Loucy (cell line): ENCODE data around the gene SCIMP.

Experiments
- H2AFZ ChIP-seq: fragments of 200-600 bp; sonication (generic); 2 replicates; pipeline ENCODE4 v1.6.0; 2016; ENCODE audit warnings: antibody characterized with exemption, mild to moderate bottlenecking, low read length, moderate library complexity
- H3F3A ChIP-seq: fragments of 200-600 bp; 2 replicates; pipeline ENCODE4 v1.6.0; 2016; ENCODE audit warnings: antibody characterized with exemption, low read depth, mild to moderate bottlenecking
- H3K27me3 ChIP-seq: fragments of 200-600 bp; sonication (generic); 2 replicates; pipeline ENCODE4 v1.6.1; 2014; ENCODE audit warnings: low read length, mild to moderate bottlenecking; ENCODE audit not compliant: insufficient read depth, poor library complexity, severe bottlenecking
- H3K36me3 ChIP-seq: fragments of 200-600 bp; sonication (generic); 2 replicates; pipeline ENCODE4 v1.6.1; 2016; ENCODE audit warnings: low read length; ENCODE audit not compliant: insufficient read depth
- H3K4me1 ChIP-seq: fragments of 200-600 bp; sonication (generic); 2 replicates; pipeline ENCODE4 v1.5.1; 2014; ENCODE audit warnings: low read length, mild to moderate bottlenecking; ENCODE audit not compliant: insufficient read depth, poor library complexity, severe bottlenecking
- H3K4me2 ChIP-seq: fragments of 200-600 bp; sonication (generic); 2 replicates; pipeline ENCODE4 v1.6.0; 2014; ENCODE audit warnings: antibody characterized with exemption, low read length, low read depth, mild to moderate bottlenecking; ENCODE audit not compliant: poor library complexity, severe bottlenecking
- H3K4me3 ChIP-seq: fragments of 200-600 bp; sonication (generic); 2 replicates; pipeline ENCODE4 v1.5.1; 2014; ENCODE audit warnings: low read length, mild to moderate bottlenecking, mixed read lengths; ENCODE audit not compliant: poor library complexity, severe bottlenecking
- H3K79me2 ChIP-seq: fragments of 200-600 bp; sonication (generic); 2 replicates; pipeline ENCODE4 v1.6.1; 2014; ENCODE audit warnings: low read length; ENCODE audit not compliant: insufficient read depth
- H3K9ac ChIP-seq: fragments of 200-600 bp; sonication (generic); 2 replicates; pipeline ENCODE4 v1.6.0; 2014; ENCODE audit warnings: mild to moderate bottlenecking, low read depth, low read length, moderate library complexity; ENCODE audit not compliant: poor library complexity, severe bottlenecking
- H3K9me2 ChIP-seq: fragments of 200-600 bp; sonication (generic); replicated peaks from 2 replicates; pipeline ENCODE4 v1.6.1; 2016; ENCODE audit warnings: low read depth, low read length, mixed read lengths
- H3K9me3 ChIP-seq: fragments of 200-600 bp; sonication (generic); 2 replicates; pipeline ENCODE4 v1.6.1; 2014; ENCODE audit warnings: mild to moderate bottlenecking, antibody characterized with exemption, low read length, low read depth; ENCODE audit not compliant: insufficient read depth
- H4K20me1 ChIP-seq: fragments of 200-600 bp; sonication (generic); 2 replicates; pipeline ENCODE4 v1.6.0; 2014; ENCODE audit warnings: antibody characterized with exemption, low read length, mild to moderate bottlenecking; ENCODE audit not compliant: insufficient read depth, poor library complexity, severe bottlenecking
- CTCF ChIP-seq: fragments of 200-600 bp; sonication (generic); conservative IDR thresholded peaks from 2 replicates; pipeline ENCODE4 v1.5.1; 2014; ENCODE audit warnings: mild to moderate bottlenecking, antibody characterized with exemption, low read length
- EZH2phosphoT487 ChIP-seq: fragments of 200-600 bp; IDR thresholded peaks from 2 replicates; pipeline ENCODE4 v1.6.1; 2018; ENCODE audit warnings: antibody characterized with exemption, mild to moderate bottlenecking, moderate library complexity, borderline replicate concordance

SCIMP gene

GRCh38 chr17:5254414-5254813 lies 19.8 kb upstream of the SCIMP start:
- H3F3A ChIP-seq = no peaks in the 10 kb centered on the region
- peaks cover 26% of the 10 kb centered on the region for H3K4me1 ChIP-seq
- H3K9me2 ChIP-seq = no peaks in the 10 kb centered on the region
- no peaks in the 10 kb centered on the region for H3K36me3 ChIP-seq
- peak overlapping the region; percentile 68 for H3K9ac ChIP-seq
- TF ChIP-seq EZH2phosphoT487 (no peak), CTCF (no peak)
- peak overlapping the region; percentile 88 for H2AFZ ChIP-seq
- peak overlapping the region; percentile 56 for H3K4me3 ChIP-seq
- H3K79me2 ChIP-seq = no peaks in the 10 kb centered on the region
- no peaks in the 10 kb centered on the region for H4K20me1 ChIP-seq
- no peaks in the 10 kb centered on the region for H3K27me3 ChIP-seq
- H3K9me3 ChIP-seq = no peaks in the 10 kb centered on the region
- H3K4me2 ChIP-seq = peak overlapping the region; percentile 75

- Histone ChIP-seq H3K4me3 (no peak overlapping the region), H3K9ac (no peak overlapping the region), H3F3A (no peaks in the 10 kb centered on the region), H3K4me1 (peaks cover 7% of the 10 kb centered on the region), H4K20me1 (no peaks in the 10 kb centered on the region), H3K36me3 (no peaks in the 10 kb centered on the region), H3K79me2 (no peaks in the 10 kb centered on the region), H3K4me2 (no peak overlapping the region), H3K9me3 (no peaks in the 10 kb centered on the region), H3K9me2 (no peaks in the 10 kb centered on the region), H2AFZ (peak overlapping the region; percentile 69), H3K27me3 (no peaks in the 10 kb centered on the region)
- peak; percentile 70 for TF ChIP-seq CTCF
- TF ChIP-seq EZH2phosphoT487 = no peak
Observed at GRCh38 chr17:5249615-5250014, 15.0 kb upstream of the SCIMP start.

- Histone ChIP-seq H3K36me3 (no peaks in the 10 kb centered on the region), H3K4me2 (no peak overlapping the region), H3F3A (no peaks in the 10 kb centered on the region), H3K9ac (no peak overlapping the region), H3K9me3 (no peaks in the 10 kb centered on the region), H3K4me3 (no peak overlapping the region), H3K79me2 (no peaks in the 10 kb centered on the region), H2AFZ (no peak overlapping the region), H3K4me1 (peaks cover 3% of the 10 kb centered on the region), H4K20me1 (no peaks in the 10 kb centered on the region), H3K9me2 (no peaks in the 10 kb centered on the region), H3K27me3 (no peaks in the 10 kb centered on the region)
- TF ChIP-seq EZH2phosphoT487 (no peak), CTCF (no peak)
Observed at GRCh38 chr17:5248821-5249479, 14.3 kb upstream of the SCIMP start.
